HG03571 (cell line): ENCODE results near the gene TIMM50.
"Not testable (repeated sequence)": the region's sequence is repeated elsewhere in the genome, so short reads cannot be mapped to it uniquely, and the experiment has no call there.

Source experiments
- ATAC-seq: cut with Tn5 transposase; IDR thresholded peaks from one replicate; pipeline ENCODE4 v1.9.1; 2021; ENCODE audit not compliant: unreplicated experiment

Gene TIMM50

DNA sequence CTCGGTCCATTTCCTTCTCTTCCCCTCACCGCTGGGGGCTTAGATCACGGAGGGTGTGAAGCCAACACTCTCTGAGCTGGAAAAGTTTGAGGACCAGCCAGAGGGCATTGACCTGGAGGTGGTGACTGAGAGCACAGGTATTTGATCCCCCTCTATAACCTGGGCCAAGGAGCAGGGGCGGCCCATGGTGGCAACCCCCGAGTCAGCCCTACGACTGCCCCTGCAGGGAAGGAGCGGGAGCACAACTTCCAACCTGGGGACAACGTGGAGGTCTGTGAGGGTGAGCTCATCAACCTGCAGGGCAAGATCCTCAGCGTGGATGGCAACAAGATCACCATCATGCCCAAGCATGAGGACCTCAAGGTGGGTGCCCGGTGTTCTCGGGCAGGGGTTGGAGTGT is 11.6 kb upstream of the TIMM50 start:
- no peak for ATAC-seq

DNA sequence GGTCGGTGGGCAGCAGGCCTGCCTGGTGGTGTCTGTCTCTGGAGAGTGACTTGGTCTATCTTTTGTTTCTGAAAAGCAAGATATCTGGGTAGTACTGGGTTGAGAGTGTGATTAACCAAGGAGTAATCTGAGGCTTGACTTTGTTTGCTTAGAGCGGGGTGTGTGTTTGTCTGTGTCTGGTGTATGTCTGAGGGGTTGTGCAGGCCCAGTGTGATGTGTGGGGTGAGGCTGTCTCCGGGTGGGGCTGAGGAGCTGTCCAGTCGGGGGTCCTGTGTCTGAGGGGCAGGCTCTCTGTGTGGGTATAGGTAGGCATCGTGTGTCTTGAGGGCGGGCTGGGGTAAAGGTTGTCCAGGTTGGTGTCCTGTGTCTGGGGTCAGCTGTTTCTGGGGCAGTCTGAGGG is 11.1 kb upstream of the TIMM50 start:
- no peak for ATAC-seq

DNA sequence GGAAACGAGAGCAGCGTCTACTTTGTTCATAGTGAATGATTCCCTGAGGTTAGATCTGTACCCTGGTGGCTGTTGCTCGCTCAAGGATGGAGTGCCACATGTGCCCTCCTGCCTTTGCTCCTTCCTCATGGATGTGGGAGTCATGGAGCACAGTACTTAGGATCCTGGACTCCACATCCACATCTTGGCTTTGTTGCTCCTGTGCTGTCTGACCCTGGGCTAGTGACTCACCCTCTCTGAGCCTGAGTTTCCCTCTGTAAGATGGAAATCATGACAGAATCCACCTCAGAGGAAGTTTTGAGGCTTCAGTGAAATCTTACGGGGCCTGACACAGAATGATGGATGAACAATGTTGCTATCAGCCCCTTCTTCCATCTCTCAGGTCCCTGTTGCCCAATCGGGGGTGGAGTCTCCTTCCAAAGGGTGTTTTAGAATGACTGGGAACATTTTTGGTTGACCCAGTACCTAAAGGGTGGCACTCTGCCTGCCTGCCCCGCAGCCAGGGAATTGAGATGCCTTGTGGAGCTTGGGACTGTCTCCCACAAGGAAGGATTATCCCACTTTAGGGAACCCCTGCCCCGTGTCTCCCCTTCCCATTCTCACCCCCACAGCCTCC is 9.8 kb upstream of the TIMM50 start:
- ATAC-seq, result no peak

DNA sequence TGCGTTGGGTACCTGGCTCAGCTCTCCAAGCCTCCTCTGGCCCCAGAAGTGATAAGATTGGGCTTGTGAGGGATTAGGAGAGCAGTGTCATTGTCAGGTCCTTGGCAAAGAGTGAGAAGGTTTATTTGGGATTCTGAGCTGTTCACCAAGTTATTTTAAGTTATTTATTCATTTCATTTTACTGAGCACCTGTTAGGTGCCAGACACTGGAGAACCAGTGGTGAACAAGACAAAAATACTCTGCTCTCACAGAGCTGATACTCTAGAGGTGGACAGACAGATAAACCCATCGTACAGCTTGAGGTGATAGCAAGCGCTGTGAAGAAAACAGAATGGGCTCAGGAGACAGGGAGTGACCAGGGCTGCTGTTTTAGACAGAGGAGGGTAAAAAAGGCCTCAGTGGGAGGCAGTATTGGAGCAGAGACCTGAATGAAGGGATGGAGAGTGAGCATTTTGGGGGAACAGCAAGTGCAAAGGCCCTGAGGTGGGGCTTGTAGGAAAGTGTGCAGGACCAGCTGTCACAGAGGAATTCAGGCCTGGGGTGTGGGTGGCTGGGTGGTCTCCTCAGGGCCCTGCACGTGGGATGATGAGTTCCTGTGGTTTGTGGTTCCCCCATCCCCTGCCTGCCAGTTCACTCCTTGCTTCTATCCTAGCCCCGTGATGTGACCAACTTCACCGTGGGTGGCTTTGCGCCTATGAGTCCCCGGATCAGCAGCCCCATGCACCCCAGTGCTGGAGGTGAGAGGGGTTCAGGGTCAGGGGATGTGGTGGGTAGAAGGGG is 8.7 kb upstream of the TIMM50 start:
- ATAC-seq, result no peak

DNA sequence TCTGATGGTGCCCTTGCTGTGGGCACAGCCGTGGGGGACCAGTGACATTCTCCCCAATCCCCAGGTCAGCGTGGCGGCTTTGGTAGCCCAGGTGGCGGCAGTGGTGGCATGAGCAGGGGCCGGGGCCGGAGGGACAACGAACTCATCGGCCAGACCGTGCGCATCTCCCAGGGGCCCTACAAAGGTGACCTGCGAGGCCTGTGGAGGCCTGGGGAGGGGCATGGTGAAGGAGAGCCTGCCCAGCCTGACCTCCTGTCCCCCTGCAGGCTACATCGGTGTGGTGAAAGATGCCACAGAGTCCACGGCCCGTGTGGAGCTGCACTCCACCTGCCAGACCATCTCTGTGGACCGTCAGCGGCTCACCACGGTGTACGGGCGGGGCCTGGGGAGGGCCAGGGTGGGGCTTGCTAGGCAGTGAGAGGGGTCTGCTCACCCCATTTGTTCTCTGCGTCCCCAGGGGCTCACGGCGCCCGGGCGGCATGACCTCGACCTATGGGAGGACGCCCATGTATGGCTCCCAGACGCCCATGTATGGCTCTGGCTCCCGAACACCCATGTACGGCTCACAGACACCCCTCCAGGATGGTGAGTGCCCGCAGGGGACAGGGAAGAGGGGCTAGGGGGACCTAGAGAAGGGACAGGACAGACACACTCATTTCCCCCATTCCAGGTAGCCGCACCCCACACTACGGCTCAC is 7.7 kb upstream of the TIMM50 start:
- no peak for ATAC-seq

DNA sequence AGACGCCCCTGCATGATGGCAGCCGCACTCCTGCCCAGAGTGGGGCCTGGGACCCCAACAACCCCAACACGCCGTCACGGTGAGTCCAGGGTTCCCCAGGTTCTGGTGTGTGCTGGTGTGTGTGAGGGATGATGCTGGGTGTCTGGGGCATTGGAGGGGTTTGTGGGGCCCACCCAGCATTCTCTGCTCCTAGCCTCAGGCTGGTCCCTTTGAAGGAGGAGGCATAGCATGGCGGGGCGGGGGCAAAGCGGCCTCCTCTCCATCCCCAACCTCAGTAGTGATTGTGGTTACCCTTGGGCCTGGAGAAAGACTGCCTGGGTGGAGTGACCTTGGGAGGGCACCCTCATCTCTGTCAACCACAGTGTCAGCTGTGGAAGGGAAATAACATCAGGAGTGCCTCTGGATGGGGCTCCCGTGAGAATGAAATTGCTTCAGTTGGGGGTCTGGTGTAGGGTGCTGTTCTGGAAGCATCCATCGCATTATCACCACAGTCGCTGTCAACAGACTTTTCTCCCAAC is 7.1 kb upstream of the TIMM50 start:
- no peak for ATAC-seq

DNA sequence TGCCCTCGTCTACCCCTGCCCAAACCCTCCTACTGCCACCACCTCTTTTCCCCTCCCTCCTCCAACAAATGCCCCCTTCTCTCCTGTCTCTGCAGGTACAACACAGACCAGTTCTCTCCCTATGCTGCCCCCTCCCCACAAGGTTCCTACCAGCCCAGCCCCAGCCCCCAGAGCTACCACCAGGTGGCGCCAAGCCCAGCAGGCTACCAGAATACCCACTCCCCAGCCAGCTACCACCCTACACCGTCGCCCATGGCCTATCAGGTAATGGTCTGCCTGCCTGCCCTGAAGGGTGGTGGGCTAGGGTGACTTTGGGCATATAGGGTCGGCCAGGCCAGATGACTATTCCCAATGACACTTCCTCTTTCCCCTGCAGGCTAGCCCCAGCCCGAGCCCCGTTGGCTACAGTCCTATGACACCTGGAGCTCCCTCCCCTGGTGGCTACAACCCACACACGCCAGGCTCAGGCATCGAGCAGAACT is 6.5 kb upstream of the TIMM50 start:
- no peak for ATAC-seq

DNA sequence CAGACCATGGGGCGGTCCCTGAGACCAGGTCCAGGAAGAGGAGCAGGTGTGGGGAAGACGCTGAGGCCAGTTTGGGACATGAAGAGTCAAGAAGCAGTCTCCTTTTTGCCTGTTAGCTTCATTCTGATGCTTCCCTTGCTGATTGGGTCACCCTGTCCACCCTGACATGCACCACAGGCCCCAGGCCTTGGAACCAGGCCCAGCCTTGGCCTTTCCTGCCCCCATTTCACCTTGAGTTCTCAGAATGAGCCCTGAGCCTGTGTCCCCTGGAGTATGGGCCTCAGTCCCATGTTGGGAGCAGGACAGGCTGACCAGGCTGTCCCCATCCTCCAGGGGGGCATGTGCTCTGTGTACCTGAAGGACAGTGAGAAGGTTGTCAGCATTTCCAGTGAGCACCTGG is 4.9 kb upstream of the TIMM50 start:
- no peak for ATAC-seq

DNA sequence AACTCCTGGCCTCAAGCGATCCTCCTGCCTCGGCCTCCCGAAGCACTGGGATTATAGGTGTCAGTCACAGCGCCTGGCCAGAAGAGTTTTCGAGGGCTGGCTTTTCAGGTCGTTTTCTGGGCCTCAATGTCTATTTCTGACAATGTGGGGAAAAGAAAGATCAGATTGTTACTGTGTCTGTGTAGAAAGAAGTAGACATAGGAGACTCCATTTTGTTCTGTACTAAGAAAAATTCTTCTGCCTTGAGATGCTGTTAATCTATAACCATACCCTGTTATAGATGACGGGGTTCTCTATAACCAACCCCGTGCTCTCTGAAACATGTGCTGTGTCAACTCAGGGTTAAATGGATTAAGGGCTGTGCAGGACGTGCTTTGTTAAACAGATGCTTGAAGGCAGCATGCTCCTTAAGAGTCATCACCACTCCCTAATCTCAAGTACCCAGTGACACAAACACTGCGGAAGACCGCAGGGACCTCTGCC is 1.3 kb upstream of the TIMM50 start:
- not testable (repeated sequence) for ATAC-seq

DNA sequence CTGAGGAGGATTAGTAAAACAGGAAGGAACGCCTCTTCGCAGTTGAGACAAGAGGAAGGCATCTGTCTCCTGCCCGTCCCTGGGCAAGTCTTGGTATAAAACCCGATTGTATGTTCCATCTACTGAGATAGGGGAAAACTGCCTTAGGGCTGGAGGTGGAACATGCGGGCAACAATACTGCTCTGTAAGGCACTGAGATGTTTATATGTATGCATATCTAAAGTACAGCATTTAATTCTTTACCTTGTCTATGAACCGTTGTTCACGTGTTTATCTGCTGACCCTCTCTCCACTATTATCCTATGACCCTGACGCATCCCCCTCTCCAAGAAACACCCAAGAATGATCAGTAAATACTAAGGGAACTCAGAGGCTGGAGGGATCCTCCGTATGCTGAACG is 722 bp upstream of the TIMM50 start:
- ATAC-seq, result no peak

DNA sequence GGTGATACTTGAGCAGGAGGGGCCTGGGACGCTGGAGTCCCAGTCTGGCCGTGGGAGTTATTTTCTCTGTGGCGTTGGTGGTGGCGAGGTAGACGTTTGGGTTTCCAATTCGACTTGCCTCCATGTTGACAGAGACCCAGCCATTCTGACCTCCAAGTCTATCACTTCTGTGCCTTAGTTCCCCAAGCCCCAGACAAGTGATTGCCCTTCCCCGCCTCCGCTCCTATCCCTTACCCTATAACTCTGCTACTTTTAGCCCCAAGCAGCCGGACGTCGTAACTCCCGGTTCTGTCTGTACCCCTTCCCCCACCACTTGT is 549 bp downstream of the TIMM50 start:
- ATAC-seq, result no peak

DNA sequence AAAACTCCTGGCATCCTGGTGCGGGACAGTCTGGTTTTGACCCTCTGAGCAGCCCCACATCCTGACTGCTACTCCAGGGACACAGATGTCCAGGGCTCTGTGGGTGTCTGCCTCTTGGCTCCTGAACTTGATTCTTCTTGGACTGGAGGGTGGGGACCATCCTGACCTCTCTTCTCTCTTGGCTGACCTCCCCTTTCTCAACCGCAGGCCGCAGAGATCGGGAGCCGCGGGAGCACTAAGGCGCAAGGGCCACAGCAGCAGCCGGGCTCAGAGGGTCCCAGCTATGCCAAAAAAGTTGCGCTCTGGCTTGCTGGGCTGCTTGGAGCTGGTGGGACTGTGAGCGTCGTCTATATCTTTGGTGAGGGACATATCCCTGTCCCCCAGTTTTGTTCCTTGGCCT is 1.0 kb downstream of the TIMM50 start:
- ATAC-seq, result no peak

DNA sequence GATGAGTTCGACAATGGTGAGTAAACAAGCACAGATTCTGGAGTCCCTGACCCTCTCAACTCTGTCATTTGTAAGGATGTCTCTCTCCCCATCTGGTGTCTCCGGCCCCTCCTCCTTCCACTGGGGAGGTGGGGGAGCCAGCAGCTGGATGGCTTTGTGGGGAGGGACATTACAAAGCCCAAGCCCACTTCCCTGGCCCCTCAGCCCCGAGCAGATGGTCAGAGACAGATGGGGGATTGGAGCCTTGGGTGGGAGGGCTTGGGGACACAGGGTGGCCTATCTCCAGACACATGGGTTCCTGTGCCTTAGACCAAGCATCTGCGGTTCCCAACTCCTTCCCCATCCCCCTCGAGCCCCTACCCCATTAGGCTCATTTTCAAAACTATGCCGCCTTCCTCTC is 2.5 kb downstream of the TIMM50 start:
- ATAC-seq, result no peak

DNA sequence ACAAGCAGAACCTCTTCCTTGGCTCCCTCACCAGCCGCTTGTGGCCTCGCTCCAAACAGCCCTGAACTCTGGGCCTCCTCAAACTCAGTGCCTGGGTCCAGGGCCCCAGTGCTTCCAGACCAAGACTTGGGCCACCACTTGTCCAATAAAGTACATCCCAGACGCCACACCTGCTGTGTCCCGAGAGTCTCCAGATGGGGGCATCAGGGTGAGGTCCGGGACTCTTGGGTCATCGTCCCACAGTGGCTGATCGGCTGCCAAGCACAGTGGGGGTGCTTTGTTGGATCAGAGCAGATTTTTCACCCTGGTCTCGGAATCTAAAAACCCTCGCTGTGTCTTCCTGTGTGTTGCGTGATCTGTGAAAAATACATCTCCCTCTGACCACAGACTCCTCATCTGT is 9.1 kb downstream of the TIMM50 start:
- no peak for ATAC-seq

DNA sequence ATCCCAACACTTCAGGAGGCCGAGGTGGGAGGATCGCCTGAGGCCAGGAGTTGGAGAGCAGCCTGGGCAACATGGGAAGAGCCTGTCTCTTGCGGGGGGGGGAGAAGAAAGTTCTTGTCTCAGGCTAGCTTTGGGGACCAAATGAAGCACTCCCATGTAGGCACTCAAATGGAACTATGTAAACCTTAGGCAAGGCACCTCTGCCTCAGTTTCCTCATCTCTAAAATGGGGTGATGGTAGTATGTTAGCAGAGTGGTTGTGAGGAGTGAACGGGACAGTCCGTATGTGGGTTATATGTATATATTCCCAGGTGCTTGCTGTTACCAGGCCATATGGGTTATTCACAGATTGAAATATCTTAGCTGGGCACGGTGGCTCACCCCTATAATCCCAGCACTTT is 11.6 kb downstream of the TIMM50 start:
- no peak for ATAC-seq

DNA sequence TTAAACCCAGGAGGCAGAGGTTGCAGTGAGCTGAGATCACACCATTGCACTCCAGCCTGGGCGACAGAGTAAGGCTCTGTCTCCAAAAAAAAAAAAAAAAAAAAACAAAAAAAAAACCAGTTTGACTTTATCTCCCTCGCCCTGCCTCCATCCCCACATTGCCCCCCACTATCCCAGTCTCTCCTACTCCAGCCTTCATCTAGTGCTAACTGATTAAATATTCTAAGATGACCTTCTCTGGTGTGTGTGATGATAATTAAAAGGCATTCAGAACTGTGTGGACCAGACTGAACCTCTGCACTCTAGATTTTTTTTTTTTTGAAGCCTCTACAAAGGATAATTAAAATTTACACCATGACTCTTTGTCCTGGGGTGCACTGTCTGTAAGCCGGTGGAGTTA is 12.2 kb downstream of the TIMM50 start:
- no peak for ATAC-seq

DNA sequence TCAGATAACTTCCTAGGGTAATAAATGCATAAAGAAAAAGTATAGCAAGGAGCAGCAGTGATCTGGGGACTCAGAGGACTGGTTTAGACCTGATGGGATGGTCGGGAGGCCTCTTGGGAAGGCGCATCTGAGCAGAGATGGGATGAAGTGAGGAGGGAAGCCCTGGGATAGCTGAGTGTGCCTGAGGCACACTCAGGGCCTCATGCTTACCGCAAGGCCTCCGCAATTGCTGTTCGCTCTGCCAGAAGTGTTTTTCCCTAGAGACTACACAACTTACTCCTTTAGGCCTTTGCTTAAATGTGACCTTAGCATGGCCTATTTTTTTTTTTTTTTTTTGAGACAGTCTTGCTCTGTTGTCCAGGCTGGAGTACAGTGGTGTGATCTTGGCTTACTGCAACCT is 14.0 kb downstream of the TIMM50 start:
- no peak for ATAC-seq

DNA sequence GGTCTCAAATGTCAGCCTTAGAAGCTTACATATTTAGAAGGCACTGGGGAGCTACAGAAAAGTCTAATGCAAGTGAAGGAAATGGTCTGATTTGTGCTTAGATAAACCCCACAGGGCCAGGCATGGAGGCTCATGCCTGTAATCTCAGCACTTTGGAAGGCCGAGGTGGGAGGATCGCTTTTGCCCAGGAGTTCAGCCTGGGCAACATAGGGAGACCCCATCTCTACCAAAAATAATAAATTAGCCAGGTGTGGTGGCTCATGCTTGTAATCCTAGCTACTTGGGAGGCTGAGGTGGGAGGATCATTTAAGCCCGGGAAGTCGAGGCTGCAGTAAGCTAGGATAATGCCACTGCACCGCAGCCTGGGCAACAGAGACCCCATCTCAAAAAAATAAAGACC is 15.4 kb downstream of the TIMM50 start:
- ATAC-seq, result no peak

DNA sequence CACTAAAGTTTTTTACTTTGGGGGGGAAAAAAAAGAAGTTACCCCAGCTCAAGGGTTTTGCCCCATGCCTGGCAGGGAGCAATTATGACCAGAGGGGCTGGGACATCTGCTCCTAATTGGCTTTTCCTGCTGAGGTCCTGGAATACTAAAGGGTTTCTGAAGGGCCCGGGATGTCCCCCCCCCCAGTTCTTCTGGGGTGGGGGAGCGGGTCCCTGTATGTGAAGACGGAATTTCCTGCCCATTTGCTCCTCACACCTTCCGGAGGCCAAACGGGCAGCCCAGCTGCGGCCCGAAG is 17.0 kb downstream of the TIMM50 start:
- ATAC-seq, result no peak

DNA sequence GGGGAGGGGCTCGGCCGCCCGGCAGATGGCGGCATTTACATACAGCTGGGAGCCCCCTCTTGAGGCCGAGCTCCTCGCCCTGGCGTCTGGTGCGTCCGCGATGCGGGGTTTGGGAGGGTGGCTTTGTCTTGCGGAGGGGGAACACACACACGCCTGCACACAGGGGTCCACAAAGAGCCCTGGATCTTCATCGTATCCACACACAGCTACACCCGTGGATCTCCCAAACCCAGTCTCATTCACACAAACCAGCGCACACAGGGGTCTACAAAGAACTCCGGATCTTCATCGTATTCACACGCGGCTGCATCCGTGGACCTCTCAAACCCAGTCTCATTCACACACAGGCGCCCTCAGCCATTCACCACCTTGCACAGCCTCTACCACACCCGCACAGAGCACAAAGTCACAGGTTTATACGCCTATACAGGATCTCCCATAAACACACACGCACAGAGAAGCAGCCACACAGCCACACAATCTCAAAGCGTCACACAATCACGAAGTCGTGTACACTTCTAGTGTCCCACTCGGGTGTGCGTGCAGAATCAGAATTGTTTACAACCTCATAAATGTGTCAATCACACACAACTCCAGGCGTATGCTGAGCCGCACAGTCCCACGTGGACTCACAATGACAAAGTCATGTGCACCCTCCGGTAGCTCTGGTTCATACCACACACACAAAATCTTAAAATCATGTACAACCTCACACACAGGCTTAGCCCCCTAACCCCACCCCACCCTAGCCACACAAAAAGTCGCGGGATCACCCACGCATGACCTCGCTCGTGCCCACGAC is 17.6 kb downstream of the TIMM50 start:
- ATAC-seq, result no peak
